ENCODE measurements around the gene ZNF599. TPM values are rescaled to one million over a fixed set of nuclear protein-coding genes. Genes with fewer than 3 reads are reported as not detected.

Gene ZNF599
- total and polyA plus RNA-seq, 2 donors from 2014 or later = 8.9 to 14.2 TPM

DNA sequence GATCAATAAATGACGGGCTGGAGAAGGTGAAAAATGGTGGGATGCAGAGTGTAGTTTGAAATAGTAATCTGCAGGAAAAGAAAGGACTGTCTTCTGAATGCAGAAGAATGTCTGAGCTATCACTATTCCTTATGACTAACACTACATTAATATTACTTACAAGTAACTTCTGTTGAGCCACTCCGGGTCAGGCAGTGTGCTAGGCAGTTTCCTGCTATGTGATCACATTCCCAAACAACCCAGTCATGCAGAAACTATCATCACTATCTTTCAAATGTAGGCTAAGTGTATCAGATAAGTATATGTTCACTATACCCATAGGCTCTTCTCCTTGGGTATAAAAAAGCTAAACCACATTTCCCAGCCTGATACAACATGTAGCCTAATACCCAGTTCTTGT, 6.6 kb downstream of the ZNF599 start:
- intact Hi-C loops (cut with DNase I) = no loop called here
- FAIRE-seq (no peak), DNase-seq (no peak)
- H3K27me3 ChIP-seq (ENCODE audit: control insufficient read depth, insufficient read depth, low read length) = no peaks in the 10 kb centered on the region
- peaks cover 22 to 55% (median 37%) of the 10 kb centered on the region in 3 donors for H3K36me3 ChIP-seq (ENCODE audit: control insufficient read depth in 2 of 3, insufficient read depth in 3 of 3, low read length in 3 of 3)
- H3K27ac ChIP-seq (ENCODE audit: low read depth in 2 of 2, low read length in 2 of 2) = no peak overlapping the region
- peaks cover 8 to 26% (median 18%) of the 10 kb centered on the region in 3 donors for H3K9me3 ChIP-seq (ENCODE audit: control insufficient read depth in 2 of 3, insufficient read depth in 1 of 3, low read length in 3 of 3)
- TF ChIP-seq, protein P1, sequence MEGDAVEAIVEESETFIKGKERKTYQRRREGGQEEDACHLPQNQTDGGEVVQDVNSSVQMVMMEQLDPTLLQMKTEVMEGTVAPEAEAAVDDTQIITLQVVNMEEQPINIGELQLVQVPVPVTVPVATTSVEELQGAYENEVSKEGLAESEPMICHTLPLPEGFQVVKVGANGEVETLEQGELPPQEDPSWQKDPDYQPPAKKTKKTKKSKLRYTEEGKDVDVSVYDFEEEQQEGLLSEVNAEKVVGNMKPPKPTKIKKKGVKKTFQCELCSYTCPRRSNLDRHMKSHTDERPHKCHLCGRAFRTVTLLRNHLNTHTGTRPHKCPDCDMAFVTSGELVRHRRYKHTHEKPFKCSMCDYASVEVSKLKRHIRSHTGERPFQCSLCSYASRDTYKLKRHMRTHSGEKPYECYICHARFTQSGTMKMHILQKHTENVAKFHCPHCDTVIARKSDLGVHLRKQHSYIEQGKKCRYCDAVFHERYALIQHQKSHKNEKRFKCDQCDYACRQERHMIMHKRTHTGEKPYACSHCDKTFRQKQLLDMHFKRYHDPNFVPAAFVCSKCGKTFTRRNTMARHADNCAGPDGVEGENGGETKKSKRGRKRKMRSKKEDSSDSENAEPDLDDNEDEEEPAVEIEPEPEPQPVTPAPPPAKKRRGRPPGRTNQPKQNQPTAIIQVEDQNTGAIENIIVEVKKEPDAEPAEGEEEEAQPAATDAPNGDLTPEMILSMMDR (IDR thresholded peaks at IDR 0.05; ENCODE audit: borderline replicate concordance, extremely low read depth, insufficient read depth) = no peak
- peak overlapping the region in 1 of 3 donors; percentile 13 for H3K4me3 ChIP-seq (ENCODE audit: low read length in 3 of 3)
- H3K4me1 ChIP-seq (ENCODE audit: control insufficient read depth in 2 of 3, insufficient read depth in 2 of 3, low read depth in 1 of 3, low read length in 3 of 3) = no peaks in the 10 kb centered on the region
- no peak overlapping the region for H3K9ac ChIP-seq (ENCODE audit: low read length in 3 of 3)

DNA sequence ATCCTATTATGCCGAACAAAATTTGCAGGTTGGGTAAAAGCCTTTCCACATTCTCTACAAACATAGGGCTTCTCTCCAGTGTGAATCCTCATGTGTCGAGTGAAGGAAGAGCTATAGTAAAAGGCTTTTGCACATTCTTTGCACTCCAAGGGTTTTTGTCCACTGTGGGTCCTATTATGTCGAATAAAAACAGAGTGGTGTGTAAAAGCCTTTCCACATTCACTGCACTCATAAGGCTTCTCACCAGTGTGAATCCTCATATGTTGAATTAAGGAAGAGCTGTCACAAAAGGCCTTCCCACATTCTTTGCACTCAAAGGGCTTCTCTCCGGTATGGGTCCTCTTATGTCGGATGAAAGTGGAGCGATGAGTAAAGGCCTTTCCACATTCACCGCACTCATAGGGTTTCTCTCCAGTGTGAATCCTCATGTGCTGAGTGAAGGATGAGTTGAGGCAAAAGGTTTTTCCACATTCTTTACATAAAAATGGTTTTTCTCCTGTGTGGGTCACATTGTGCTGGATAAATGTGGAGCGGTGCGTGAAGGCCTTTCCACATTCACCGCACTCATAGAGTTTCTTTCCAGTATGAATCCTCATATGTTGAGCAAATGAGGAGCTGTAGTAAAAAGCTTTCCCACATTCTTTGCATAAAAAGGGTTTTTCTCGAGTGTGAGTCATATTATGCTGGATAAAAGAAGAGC, 13.6 kb downstream of the ZNF599 start:
- TF ChIP-seq, protein P1 (IDR thresholded peaks at IDR 0.05; ENCODE audit: borderline replicate concordance, extremely low read depth, insufficient read depth) = no peak
- no peak overlapping the region for H3K9ac ChIP-seq (ENCODE audit: low read length in 3 of 3)
- peaks cover 10 to 82% (median 49%) of the 10 kb centered on the region in 3 donors for H3K9me3 ChIP-seq (ENCODE audit: control insufficient read depth in 2 of 3, insufficient read depth in 1 of 3, low read length in 3 of 3)
- H3K36me3 ChIP-seq (ENCODE audit: control insufficient read depth in 2 of 3, insufficient read depth in 3 of 3, low read length in 3 of 3) = peaks cover 8 to 31% (median 14%) of the 10 kb centered on the region in 3 donors
- no peak for DNase-seq
- peak overlapping the region in 1 of 3 donors; percentile 18 for H3K4me3 ChIP-seq (ENCODE audit: low read length in 3 of 3)
- H3K27me3 ChIP-seq (ENCODE audit: control insufficient read depth, insufficient read depth, low read length) = no peaks in the 10 kb centered on the region
- no peak overlapping the region for H3K27ac ChIP-seq (ENCODE audit: low read depth in 2 of 2, low read length in 2 of 2)
- H3K4me1 ChIP-seq (ENCODE audit: control insufficient read depth in 2 of 3, insufficient read depth in 2 of 3, low read depth in 1 of 3, low read length in 3 of 3) = no peaks in the 10 kb centered on the region
- intact Hi-C loops (cut with DNase I) = no loop called here
- FAIRE-seq = no peak

DNA sequence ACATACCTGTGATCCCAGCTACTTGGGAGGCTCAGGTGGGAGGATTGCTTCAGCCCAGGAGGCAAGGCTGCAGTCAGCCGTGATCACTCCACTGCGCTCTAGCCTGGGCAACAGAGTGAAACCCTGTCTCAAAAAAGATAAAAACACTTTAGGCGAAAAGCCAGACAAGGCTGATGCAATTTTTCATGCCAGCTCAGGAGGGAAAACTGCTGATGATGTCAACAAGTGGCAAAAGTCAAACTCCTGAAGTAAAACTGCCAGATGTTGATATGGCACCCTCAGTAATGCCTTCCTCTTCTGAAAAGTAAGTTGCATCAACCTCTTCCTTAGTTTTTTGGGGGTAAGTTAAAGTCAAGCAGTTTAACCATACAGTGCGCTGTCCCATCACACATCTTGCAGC, 15.6 kb downstream of the ZNF599 start:
- no peaks in the 10 kb centered on the region for H3K27me3 ChIP-seq (ENCODE audit: control insufficient read depth, insufficient read depth, low read length)
- peaks cover 6 to 81% (median 46%) of the 10 kb centered on the region in 3 donors for H3K9me3 ChIP-seq (ENCODE audit: control insufficient read depth in 2 of 3, insufficient read depth in 1 of 3, low read length in 3 of 3)
- H3K4me3 ChIP-seq (ENCODE audit: low read length in 3 of 3) = no peak overlapping the region
- no peak overlapping the region for H3K9ac ChIP-seq (ENCODE audit: low read length in 3 of 3)
- TF ChIP-seq, protein P1 (IDR thresholded peaks at IDR 0.05; ENCODE audit: borderline replicate concordance, extremely low read depth, insufficient read depth) = no peak
- H3K27ac ChIP-seq (ENCODE audit: low read depth in 2 of 2, low read length in 2 of 2) = no peak overlapping the region
- no peak for FAIRE-seq
- H3K36me3 ChIP-seq (ENCODE audit: control insufficient read depth in 2 of 3, insufficient read depth in 3 of 3, low read length in 3 of 3) = peaks cover 5 to 16% (median 10%) of the 10 kb centered on the region in 3 donors
- H3K4me1 ChIP-seq (ENCODE audit: control insufficient read depth in 2 of 3, insufficient read depth in 2 of 3, low read depth in 1 of 3, low read length in 3 of 3) = no peaks in the 10 kb centered on the region
- intact Hi-C loops (cut with DNase I) = no loop called here
- no peak for DNase-seq

Measured in kidney (tissue), 14 donors.